Brain microvascular endothelial cell (primary cell): ENCODE results near the gene SNRNP27.

Experiments used
- DNase-seq: peaks from one replicate; pipeline ENCODE4 v3.0.0-alpha.2; 2020
- H3K27ac ChIP-seq: fragments of 250-450 bp; sonication (Bioruptor Pico); 2 replicates; pipeline ENCODE4 v1.5.1; 2020; ENCODE audit warnings: mild to moderate bottlenecking, moderate library complexity
- H3K27me3 ChIP-seq: fragments of 250-450 bp; sonication (Bioruptor Pico); replicated peaks from 2 replicates; pipeline ENCODE4 v1.5.1; 2020; ENCODE audit warnings: mild to moderate bottlenecking
- H3K36me3 ChIP-seq: fragments of 250-450 bp; sonication (Bioruptor Pico); replicated peaks from 2 replicates; pipeline ENCODE4 v1.5.1; 2020; ENCODE audit warnings: mild to moderate bottlenecking
- H3K4me3 ChIP-seq: 2 replicates; pipeline ENCODE4 v1.5.1; 2011; ENCODE audit warnings: low read depth, mild to moderate bottlenecking, control low read depth, low read length, moderate library complexity
- in situ Hi-C: cut with HindIII; loops from 2 replicates; pipeline ENCODE4 v1.10.0; 2017; ENCODE audit warnings: low sequenced_read_pairs, low pct_ligation_motif_present
- TF ChIP-seq, protein P1 (sequence below): IDR thresholded peaks from 2 replicates; pipeline ENCODE4 v1.5.1; 2011; ENCODE audit warnings: low read depth, mild to moderate bottlenecking, moderate library complexity, low read length, control low read depth, inconsistent platforms; ENCODE audit errors: missing control alignments

The SNRNP27 gene

DNA sequence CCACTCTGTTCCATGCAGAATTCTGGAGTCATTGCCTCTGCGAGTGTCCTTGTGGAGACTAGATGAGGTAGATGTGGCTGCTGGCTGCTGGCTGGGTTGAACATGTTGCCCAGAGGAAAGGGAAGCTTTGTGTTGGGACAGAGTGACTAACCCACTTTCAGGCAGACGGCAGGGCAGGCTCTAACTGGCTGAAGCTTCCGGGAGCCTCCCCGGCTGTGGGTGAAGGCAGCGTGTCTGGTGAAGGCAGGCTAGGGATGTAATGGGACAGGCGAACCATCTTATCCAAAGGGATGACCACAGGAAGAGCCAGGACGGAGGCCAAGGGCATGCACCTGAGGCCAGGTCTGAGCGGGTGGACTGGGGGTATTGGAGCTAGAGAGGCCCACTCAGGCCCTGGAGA is 51.7 kb downstream of the SNRNP27 start:
- Histone ChIP-seq H3K27ac (no peak overlapping the region), H3K4me3 (no peak overlapping the region), H3K36me3 (peaks cover 9% of the 10 kb centered on the region), H3K27me3 (no peaks in the 10 kb centered on the region)
- TF ChIP-seq, protein P1, sequence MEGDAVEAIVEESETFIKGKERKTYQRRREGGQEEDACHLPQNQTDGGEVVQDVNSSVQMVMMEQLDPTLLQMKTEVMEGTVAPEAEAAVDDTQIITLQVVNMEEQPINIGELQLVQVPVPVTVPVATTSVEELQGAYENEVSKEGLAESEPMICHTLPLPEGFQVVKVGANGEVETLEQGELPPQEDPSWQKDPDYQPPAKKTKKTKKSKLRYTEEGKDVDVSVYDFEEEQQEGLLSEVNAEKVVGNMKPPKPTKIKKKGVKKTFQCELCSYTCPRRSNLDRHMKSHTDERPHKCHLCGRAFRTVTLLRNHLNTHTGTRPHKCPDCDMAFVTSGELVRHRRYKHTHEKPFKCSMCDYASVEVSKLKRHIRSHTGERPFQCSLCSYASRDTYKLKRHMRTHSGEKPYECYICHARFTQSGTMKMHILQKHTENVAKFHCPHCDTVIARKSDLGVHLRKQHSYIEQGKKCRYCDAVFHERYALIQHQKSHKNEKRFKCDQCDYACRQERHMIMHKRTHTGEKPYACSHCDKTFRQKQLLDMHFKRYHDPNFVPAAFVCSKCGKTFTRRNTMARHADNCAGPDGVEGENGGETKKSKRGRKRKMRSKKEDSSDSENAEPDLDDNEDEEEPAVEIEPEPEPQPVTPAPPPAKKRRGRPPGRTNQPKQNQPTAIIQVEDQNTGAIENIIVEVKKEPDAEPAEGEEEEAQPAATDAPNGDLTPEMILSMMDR, result no peak
- peak; percentile 12 for DNase-seq
- in situ Hi-C loops, result loop anchor here (25.0 kb wide), 1 partner anchor 142 kb away; the partner anchor contains the start of gene PCBP1

DNA sequence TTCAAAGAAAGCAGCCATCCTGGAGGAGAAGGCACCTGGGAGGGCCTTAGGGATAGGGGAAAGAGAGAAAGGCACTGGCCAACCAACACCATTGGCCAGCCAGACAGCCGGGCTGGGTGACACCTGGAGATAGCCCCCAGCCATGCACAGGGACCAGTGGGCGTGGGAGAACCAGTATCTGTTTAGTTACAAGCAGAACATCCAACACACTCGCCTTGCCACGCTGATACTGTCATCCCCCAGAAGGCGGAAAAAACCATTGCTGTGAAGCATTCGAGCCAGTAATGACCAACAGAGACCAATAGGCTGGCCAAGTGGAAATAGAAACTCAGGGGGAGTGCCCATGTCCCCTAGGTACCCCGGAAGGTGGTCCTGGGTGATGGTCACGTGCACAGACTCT is 52.2 kb downstream of the SNRNP27 start:
- no peak overlapping the region for H3K4me3 ChIP-seq
- TF ChIP-seq, protein P1, result no peak

DNA sequence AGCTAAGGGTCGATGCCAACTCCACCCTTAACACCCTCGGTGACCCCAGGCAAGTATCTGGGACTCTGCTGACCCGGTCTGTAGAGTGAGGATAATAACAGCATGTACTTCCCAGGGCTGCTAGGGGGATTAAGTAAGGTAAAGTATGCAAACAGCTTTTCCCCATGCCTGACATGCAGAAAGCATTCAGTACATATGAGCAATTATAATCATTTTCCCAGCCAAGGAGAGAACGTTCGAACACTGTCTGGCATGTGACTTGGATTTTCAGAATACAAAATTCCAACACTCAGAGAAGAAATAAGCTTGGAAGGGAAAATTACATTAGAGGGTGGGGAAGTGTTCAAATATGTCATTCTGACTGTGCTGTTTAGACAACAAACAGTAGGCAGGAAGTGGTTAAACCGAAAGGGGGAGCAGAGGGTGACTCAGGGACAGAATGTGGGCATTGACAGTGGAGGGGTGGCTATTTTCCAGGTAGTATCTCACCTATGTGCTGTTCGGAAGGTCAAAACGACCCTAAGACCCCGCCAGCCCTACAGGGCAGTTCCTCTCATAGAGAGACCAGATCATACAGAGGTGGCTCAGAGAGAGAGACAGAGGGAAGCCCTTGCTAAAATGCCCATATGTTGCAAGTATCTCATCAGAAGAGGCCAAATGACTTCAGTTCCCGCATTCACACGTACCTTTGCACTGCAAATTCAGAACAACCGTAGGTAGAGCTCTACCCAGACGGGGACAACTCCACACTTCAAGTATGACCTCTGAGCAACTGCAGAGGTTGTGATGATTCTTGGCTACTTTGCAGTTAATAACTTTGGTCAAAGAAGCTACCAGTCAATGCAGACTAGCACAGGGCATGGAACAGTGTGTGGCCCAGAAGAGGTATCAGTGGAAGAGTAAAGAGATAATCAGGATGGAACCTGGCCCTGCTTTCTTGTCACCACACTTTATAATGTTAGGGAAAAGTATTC is 52.9 kb downstream of the SNRNP27 start:
- peak; percentile 46 for DNase-seq
- TF ChIP-seq, protein P1, result no peak
- in situ Hi-C loops, result loop anchor here (25.0 kb wide), 1 partner anchor 141 kb away; the partner anchor contains the start of gene PCBP1
- Histone ChIP-seq H3K27me3 (no peaks in the 10 kb centered on the region), H3K27ac (peak overlapping the region; percentile 27), H3K36me3 (peaks cover 7% of the 10 kb centered on the region), H3K4me3 (no peak overlapping the region)

More for the DNA sequence above, 52.2 kb downstream of the SNRNP27 start:
- H3K36me3 ChIP-seq, result peaks cover 7% of the 10 kb centered on the region
- DNase-seq, result no peak
- peak overlapping the region; percentile 27 for H3K27ac ChIP-seq
- no peaks in the 10 kb centered on the region for H3K27me3 ChIP-seq
- in situ Hi-C loops, result loop anchor here (25.0 kb wide), 1 partner anchor 141 kb away; the partner anchor contains the start of gene PCBP1

DNA sequence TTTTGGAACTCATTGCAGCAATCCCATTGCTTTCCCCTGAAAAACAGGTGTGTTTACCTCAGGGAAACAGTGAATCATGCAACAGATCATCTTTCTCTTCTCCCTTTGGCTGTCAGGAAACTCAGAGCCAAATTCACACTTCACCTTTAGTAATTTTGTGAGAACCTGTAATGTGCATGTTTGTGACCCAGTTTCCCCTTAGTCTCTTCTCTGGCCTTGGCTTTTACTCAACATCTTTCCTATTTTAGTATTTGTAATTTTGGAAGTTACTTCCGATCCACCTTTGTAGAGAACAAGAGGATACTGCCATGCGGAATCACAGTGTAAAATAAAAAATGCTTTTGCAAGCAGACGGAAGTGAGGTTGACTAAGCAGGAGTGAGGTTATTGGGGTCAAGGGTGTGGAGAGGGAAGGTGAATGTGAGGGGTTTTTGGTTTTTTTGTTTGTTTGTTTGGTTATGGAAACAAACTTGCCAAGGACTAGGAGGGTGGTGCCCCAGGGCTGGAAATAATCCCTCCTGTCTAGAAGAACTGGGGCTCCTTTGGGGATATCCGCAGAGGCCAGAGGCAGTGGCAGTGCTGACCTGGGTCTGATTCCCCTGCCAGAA is 53.7 kb downstream of the SNRNP27 start:
- no peak overlapping the region for H3K4me3 ChIP-seq
- TF ChIP-seq, protein P1, result no peak
- in situ Hi-C loops, result loop anchor here (25.0 kb wide), 1 partner anchor 140 kb away; the partner anchor contains the start of gene PCBP1
- H3K27me3 ChIP-seq, result no peaks in the 10 kb centered on the region
- no peak for DNase-seq
- no peak overlapping the region for H3K27ac ChIP-seq
- H3K36me3 ChIP-seq, result peaks cover 5% of the 10 kb centered on the region

DNA sequence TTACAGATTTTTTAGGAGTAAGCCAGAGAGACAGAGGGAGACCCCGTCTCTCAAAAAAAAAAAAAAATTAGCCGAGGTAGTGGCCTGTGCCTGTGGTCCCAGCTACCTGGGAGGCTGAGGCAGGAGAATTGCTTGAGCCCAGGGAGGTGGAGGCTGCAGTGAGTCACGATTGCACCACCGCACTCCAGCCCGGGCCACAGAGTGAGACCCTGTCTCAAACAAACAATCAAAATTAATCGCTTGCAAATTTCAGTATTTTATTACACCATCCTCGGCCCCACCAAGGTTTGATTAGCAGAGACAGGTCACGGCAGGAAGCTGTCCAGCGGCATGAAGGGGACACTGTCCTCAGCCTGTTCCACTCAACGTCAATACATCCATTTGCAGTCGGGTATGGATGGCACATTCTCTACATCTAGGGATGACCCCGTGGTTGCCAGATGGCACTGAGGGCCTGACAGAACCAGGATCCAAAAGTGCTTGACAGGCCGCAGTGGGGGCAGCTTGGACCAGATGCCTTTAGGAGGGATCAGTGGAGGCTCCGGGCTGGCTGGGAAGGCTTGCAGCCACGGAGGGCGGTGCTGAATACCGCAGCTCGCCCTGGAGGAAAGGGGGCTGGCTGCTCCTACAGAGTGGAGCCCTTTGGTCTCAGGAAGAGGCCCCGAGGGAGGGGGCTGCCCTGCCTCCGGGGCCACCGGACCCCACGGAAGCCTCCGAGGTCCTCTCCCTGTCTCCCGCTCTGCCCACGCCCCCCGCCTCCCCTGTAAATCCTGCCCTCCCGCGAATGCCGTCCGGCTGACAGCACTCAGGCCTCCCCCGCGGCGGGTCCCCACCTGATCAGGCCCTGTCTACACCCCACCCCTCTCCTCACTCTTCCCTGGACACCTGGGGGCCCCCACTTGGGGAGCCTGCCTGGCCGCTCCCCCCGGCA is 54.5 kb downstream of the SNRNP27 start:
- peak overlapping the region; percentile 15 for H3K4me3 ChIP-seq
- DNase-seq, result no peak
- TF ChIP-seq, protein P1, result no peak
- in situ Hi-C loops, result loop anchor here (25.0 kb wide), 1 partner anchor 139 kb away; the partner anchor contains the start of gene PCBP1
- peaks cover 3% of the 10 kb centered on the region for H3K36me3 ChIP-seq
- no peak overlapping the region for H3K27ac ChIP-seq
- H3K27me3 ChIP-seq, result no peaks in the 10 kb centered on the region
